GM23338 (cell line): Measurements from ENCODE around the gene PMP22. TPM values are rescaled to one million over a fixed set of nuclear protein-coding genes. Genes with fewer than 3 reads are reported as not detected.

Experiments
- CREB1 ChIP-seq: fragments of 250-450 bp; sonication (Bioruptor Pico); IDR thresholded peaks from 2 replicates; pipeline ENCODE4 v1.5.0; 2020; ENCODE audit warnings: low read depth, mild to moderate bottlenecking, moderate library complexity
- CTCF ChIP-seq, 2 experiments: fragments of 200-600 bp in 1 of 2; sonication (generic) in 1 of 2; conservative IDR thresholded peaks; 2 replicates each; pipeline versions ENCODE4 v1.5.1 to v1.6.1; 2016 to 2017; ENCODE audit warnings: antibody characterized with exemption in 2 of 2, low read depth in 2 of 2, mild to moderate bottlenecking in 2 of 2, moderate library complexity in 1 of 2
- ETS1 ChIP-seq: IDR thresholded peaks from 2 replicates; pipeline ENCODE4 v1.6.1; 2016; ENCODE audit warnings: antibody characterized with exemption
- STAT1 ChIP-seq: IDR thresholded peaks from one replicate; pipeline ENCODE4 v1.6.1; 2016; ENCODE audit warnings: antibody characterized with exemption; ENCODE audit not compliant: unreplicated experiment
- ZNF462 ChIP-seq: fragments of 250-450 bp; sonication (Bioruptor Pico); IDR thresholded peaks from 2 replicates; pipeline ENCODE4 v1.5.0; 2020; ENCODE audit warnings: mild to moderate bottlenecking, moderate library complexity
- polyA plus RNA-seq: library from polyadenylated mRNA; unstranded; fragments of >200 nt; fragmentation: Nextera tagmentation; extraction: Ambion mirVana; gene quantifications from 2 replicates; pipeline ENCODE4 v1.2.1, GENCODE V29; 2016
- total RNA-seq: library from RNA; depleted of rRNA; stranded (reverse); fragments of >200 nt; shearing (Covaris generic); gene quantifications from 2 replicates; pipeline ENCODE4 v1.2.3, GENCODE V29; 2014

Gene PMP22
- total and polyA plus RNA-seq, 2 experiments from 2014 or later = 1.2 to 2.2 TPM

- TF ChIP-seq ZNF462 (CRISPR knock-in tag) (no peak), ETS1 (no peak), STAT1 (no peak), CTCF (conservative IDR thresholded peaks at IDR 0.05; ENCODE audit: low read depth in 2 of 2) (no peak), CREB1 (CRISPR knock-in tag) (no peak)
Observed at GRCh38 chr17:15288859-15289258, 23.7 kb upstream of the PMP22 start (continued).
